Sigmoid colon (tissue), 4 donors: ENCODE measurements around the gene COLQ.

Experiments used
- POLR2AphosphoS5 ChIP-seq, 4 donors: sonication (generic); formaldehyde crosslinking; IDR thresholded peaks; one replicate each; pipeline ENCODE4 v1.6.1; 2017; ENCODE audit warnings: antibody characterized with exemption in 4 of 4
- TF ChIP-seq, protein P1 (sequence below), 4 experiments: fragments of 450-650 bp in 3 of 4; fragments of 200-600 bp in 1 of 4; IDR thresholded peaks; one replicate each; pipeline ENCODE4 v1.5.1; 2016 to 2019; ENCODE audit warnings: antibody characterized with exemption in 4 of 4, mild to moderate bottlenecking in 3 of 4, moderate library complexity in 2 of 4

DNA sequence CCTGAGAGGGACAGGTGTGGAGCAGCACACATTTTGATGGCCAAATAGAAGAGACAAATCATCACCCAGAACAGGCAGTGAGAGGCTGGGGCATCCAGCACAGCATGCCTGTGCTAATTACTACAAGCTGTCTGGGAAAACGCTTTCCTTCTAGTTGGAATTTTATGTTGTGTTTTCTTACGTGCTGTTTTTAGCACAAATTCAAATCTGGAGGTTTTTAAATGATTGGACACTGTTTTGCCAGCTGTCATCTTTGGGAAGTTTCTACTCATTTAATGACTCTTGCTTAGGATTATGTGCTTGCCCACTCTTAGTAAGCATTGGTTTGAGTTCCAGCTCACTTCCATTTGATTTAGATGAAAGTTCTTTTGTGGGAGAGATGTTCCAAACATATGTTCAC, 50.7 kb downstream of the COLQ start:
- TF ChIP-seq, protein P1, sequence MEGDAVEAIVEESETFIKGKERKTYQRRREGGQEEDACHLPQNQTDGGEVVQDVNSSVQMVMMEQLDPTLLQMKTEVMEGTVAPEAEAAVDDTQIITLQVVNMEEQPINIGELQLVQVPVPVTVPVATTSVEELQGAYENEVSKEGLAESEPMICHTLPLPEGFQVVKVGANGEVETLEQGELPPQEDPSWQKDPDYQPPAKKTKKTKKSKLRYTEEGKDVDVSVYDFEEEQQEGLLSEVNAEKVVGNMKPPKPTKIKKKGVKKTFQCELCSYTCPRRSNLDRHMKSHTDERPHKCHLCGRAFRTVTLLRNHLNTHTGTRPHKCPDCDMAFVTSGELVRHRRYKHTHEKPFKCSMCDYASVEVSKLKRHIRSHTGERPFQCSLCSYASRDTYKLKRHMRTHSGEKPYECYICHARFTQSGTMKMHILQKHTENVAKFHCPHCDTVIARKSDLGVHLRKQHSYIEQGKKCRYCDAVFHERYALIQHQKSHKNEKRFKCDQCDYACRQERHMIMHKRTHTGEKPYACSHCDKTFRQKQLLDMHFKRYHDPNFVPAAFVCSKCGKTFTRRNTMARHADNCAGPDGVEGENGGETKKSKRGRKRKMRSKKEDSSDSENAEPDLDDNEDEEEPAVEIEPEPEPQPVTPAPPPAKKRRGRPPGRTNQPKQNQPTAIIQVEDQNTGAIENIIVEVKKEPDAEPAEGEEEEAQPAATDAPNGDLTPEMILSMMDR (IDR thresholded peaks at IDR 0.05): no peak
- TF ChIP-seq POLR2AphosphoS5 (IDR thresholded peaks at IDR 0.05): no peak
